A549 treated with DMSO at 1 μM for 4 hours (cell line): ENCODE measurements around the gene FOXE3. TPM values are rescaled to one million over a fixed set of nuclear protein-coding genes. Genes with fewer than 3 reads are reported as not detected.

Experiments
- total RNA-seq: library from RNA; stranded (reverse); fragments of 200-300 nt; extraction: Qiagen RNA extraction; gene quantifications from 5 replicates; pipeline ENCODE4 v1.2.3, GENCODE V29; 2022; ENCODE audit warnings: low read depth

FOXE3 gene
- 0.06 to 0.10 TPM (median 0.06 TPM) in 4 of 5 replicates, not detected in the other for total RNA-seq

DNA sequence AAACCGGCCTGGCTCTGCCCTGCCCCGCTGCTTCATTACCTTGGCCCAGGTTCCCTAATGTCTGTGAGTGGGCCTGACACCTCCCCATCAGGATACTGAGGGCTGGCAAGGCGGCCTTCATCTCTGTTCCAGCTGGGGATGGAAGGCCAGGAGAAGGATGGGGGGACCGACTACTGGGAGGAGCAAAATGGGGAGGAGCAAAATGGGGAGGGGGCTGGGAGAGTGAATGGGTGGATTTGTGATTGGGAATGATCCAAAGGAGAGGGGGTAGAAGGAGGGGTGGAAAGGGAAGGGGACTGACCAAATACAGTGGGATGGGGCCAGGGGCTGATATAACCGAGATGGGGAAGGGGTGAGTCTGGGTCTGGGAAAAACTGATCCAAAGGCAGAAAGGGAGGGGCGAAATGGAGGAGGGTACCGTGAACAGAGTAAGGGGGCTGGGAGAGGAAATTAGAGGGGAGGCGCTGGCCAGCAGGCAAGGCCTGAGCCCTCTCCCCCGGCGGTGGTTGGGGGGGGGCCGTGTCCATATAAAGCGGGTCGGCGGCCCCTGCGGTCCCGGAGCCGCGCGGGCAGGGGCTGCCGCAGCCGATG is at the start of gene FOXE3:
FOXE3 (plus strand) TSS at position 558 of the 591 bp plus-strand sequence; CDS start at position 589, 31 bp downstream.

DNA sequence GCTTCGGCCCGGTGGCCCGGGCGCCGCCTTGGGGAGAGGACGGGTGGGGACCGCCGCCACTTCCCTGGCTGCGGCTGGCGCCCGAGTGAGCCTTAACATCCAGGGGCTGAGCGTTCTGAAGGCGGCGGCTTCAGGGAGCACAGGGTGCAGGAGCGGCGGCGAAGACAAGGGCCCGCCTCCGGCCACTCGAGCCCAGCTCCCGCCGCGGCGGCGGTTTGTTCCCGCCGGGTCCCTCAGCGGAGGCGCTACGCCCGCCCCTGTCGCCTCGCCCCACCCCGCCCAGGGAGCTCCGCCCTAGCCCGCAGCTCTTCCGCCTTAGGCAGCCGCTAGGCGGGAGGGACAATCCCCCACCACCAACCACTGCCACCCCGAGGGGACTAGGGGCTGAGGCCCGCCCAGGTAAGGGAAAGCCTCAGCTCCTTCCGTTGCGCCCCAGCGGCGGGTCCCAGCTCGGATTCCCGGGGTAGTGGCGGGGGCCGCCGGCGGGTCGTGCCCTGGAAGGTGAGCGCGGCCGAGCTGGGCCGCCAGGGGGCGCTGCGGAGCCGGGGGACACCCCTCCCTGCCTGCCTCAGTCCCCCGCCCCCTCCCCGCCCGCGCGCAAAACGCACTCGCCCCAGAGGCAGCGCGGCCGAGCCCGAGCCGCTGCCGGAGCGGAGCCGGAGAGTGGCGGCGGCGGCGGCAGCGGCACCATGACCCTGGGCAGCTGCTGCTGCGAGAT is 21.5 kb downstream of the FOXE3 start, which contains the start of gene FOXD2:
FOXD2 (plus strand) TSS at position 598 of the 718 bp plus-strand sequence; CDS start at position 690, 92 bp downstream.

Other genes with a start within 250 kb of the FOXE3 start
- 6.1 to 9.3 TPM (median 7.9 TPM) in 5 replicates for gene PDZK1IP1, start 226.2 kb upstream of the FOXE3 start, total RNA-seq
- not detected in 5 replicates for gene TAL1, start 184.1 kb upstream of the FOXE3 start, total RNA-seq
- gene STIL, start 102.1 kb upstream of the FOXE3 start, total RNA-seq, result 10.7 to 12.2 TPM (median 11.7 TPM) in 5 replicates
- gene CMPK1, start 82.5 kb upstream of the FOXE3 start, total RNA-seq, result 61.9 to 78.7 TPM (median 69.0 TPM) in 5 replicates
- 0.39 to 0.53 TPM (median 0.43 TPM) in 5 replicates for gene FOXD2, start 21.8 kb downstream of the FOXE3 start, total RNA-seq